Natural killer cell (primary cell): Measurements from ENCODE around the gene ASL. TPM values are rescaled to one million over a fixed set of nuclear protein-coding genes. Genes with fewer than 3 reads are reported as not detected.

Experiments used
- ATAC-seq, 3 donors: fragments of 150-1000 bp in 2 of 3; fragments of 200-7000 bp in 1 of 3; cut with Tn5 transposase; 1 replicate in 1 of 3; 2 replicates in 2 of 3; pipeline ENCODE4 v1.10.0; 2021; ENCODE audit warnings: mild to moderate bottlenecking in 2 of 3, moderate library complexity in 2 of 3
- DNase-seq, 2 donors: peaks; one replicate each; pipeline versions ENCODE4 v3.0.0 to v3.0.0-alpha.2; 2013 to 2021; ENCODE audit warnings: mixed read lengths in 1 of 2
- H3K27ac ChIP-seq: one replicate; pipeline ENCODE4 v1.5.1; 2013; ENCODE audit warnings: mild to moderate bottlenecking, low read length
- H3K27me3 ChIP-seq: one replicate; pipeline ENCODE4 v1.6.1; 2013; ENCODE audit warnings: low read length; ENCODE audit not compliant: control insufficient read depth, insufficient read depth
- H3K36me3 ChIP-seq: one replicate; pipeline ENCODE4 v1.6.1; 2013; ENCODE audit warnings: low read length; ENCODE audit not compliant: control insufficient read depth, insufficient read depth
- H3K4me1 ChIP-seq: one replicate; pipeline ENCODE4 v1.6.1; 2013; ENCODE audit warnings: low read length; ENCODE audit not compliant: control insufficient read depth, insufficient read depth
- H3K4me3 ChIP-seq: one replicate; pipeline ENCODE4 v1.5.1; 2013; ENCODE audit warnings: low read length
- H3K9me3 ChIP-seq: one replicate; pipeline ENCODE4 v1.6.1; 2013; ENCODE audit warnings: low read length; ENCODE audit not compliant: control insufficient read depth, insufficient read depth
- H3K27ac Mint-ChIP-seq, 2 donors: one replicate each; pipeline ENCODE4 v1.8.0; 2022; ENCODE audit warnings: mild to moderate bottlenecking in 2 of 2, mixed read lengths in 2 of 2, moderate library complexity in 1 of 2
- H3K27me3 Mint-ChIP-seq, 2 donors: one replicate each; pipeline ENCODE4 v1.8.0; 2022; ENCODE audit warnings: low read depth in 2 of 2, mixed read lengths in 2 of 2
- H3K36me3 Mint-ChIP-seq: one replicate; pipeline ENCODE4 v1.8.0; 2022; ENCODE audit warnings: mixed read lengths
- H3K4me1 Mint-ChIP-seq, 2 donors: one replicate each; pipeline ENCODE4 v1.8.0; 2022; ENCODE audit warnings: mixed read lengths in 2 of 2
- H3K4me3 Mint-ChIP-seq: one replicate; pipeline ENCODE4 v1.8.0; 2022; ENCODE audit warnings: mild to moderate bottlenecking, moderate library complexity, mixed read lengths
- H3K9me3 Mint-ChIP-seq, 2 donors: one replicate each; pipeline ENCODE4 v1.8.0; 2022; ENCODE audit warnings: mixed read lengths in 2 of 2
- CTCF ChIP-seq: fragments of 200-600 bp; IDR thresholded peaks from one replicate; pipeline ENCODE4 v1.8.0; 2022; ENCODE audit warnings: antibody characterized with exemption
- WGBS: methylation state at CpG from one replicate; pipeline ENCODE4 v1.1.7; 2013; ENCODE audit warnings: missing lambda C conversion rate; ENCODE audit not compliant: insufficient coverage; 5-methylcytosine and 5-hydroxymethylcytosine counted together
- intact Hi-C: fragments of 100-400 bp; cut with micrococcal nuclease; formaldehyde crosslinking; loops from one replicate; pipeline ENCODE4 v1.14.2; 2022
- total RNA-seq, 4 donors: library from RNA; stranded (reverse); fragments of 120-200 nt in 1 of 4; gene quantifications; one replicate each; pipeline versions ENCODE4 v1.2.3 to v1.2.4, GENCODE V29; 2013 to 2022

The ASL gene
- total RNA-seq, 3 donors from 2014 or later (not counting 1 experiment from before 2014, with no cell fraction given): 58.1 to 69.9 (median 60.0) TPM

GRCh38 chr7:66088861-66089838, 13.5 kb downstream of the ASL start:
- Mint-ChIP-seq H3K36me3 (no peaks in the 10 kb centered on the region), H3K4me1 (no peaks in the 10 kb centered on the region), H3K27me3 (no peaks in the 10 kb centered on the region), H3K27ac (no peak overlapping the region), H3K9me3 (no peaks in the 10 kb centered on the region), H3K4me3 (no peak overlapping the region)
- 93% methylated on average over 32 of the region's 32 CpGs for WGBS
- DNase-seq: no peak
- Histone ChIP-seq H3K27me3 (no peaks in the 10 kb centered on the region), H3K27ac (no peak overlapping the region), H3K4me3 (no peak overlapping the region), H3K36me3 (peaks cover 12% of the 10 kb centered on the region), H3K4me1 (no peaks in the 10 kb centered on the region), H3K9me3 (no peaks in the 10 kb centered on the region)
- TF ChIP-seq CTCF: no peak
- no peak for ATAC-seq
- intact Hi-C loops: no loop called here

GRCh38 chr7:66092654-66093053, 17.0 kb downstream of the ASL start:
- H3K27ac ChIP-seq: no peak overlapping the region
- no peak overlapping the region for H3K4me3 ChIP-seq
- H3K9me3 ChIP-seq: no peaks in the 10 kb centered on the region
- H3K4me3 Mint-ChIP-seq: no peak overlapping the region
- ATAC-seq (peak in 1 of 3 donors; percentile 20), DNase-seq (no peak)
- no peaks in the 10 kb centered on the region for H3K27me3 Mint-ChIP-seq
- H3K9me3 Mint-ChIP-seq: no peaks in the 10 kb centered on the region
- H3K4me1 Mint-ChIP-seq: no peaks in the 10 kb centered on the region
- H3K4me1 ChIP-seq: no peaks in the 10 kb centered on the region
- peaks cover 6% of the 10 kb centered on the region for H3K36me3 ChIP-seq
- 96% methylated on average over 19 of the region's 19 CpGs for WGBS
- no peaks in the 10 kb centered on the region for H3K36me3 Mint-ChIP-seq
- H3K27ac Mint-ChIP-seq: no peak overlapping the region
- TF ChIP-seq CTCF: no peak
- intact Hi-C loops: no loop called here
- H3K27me3 ChIP-seq: no peaks in the 10 kb centered on the region

GRCh38 chr7:66095010-66095409, 19.4 kb downstream of the ASL start:
- Mint-ChIP-seq H3K4me3 (no peak overlapping the region), H3K9me3 (no peaks in the 10 kb centered on the region), H3K27me3 (no peaks in the 10 kb centered on the region), H3K36me3 (no peaks in the 10 kb centered on the region), H3K27ac (no peak overlapping the region), H3K4me1 (peaks cover 6 to 7% of the 10 kb centered on the region in 2 donors)
- H3K27ac ChIP-seq: no peak overlapping the region
- ATAC-seq (peak in 1 of 3 donors; percentile 12), DNase-seq (no peak)
- no peaks in the 10 kb centered on the region for H3K27me3 ChIP-seq
- TF ChIP-seq CTCF: no peak
- H3K4me1 ChIP-seq: peaks cover 7% of the 10 kb centered on the region
- no peaks in the 10 kb centered on the region for H3K36me3 ChIP-seq
- H3K4me3 ChIP-seq: no peak overlapping the region
- intact Hi-C loops: no loop called here
- no peaks in the 10 kb centered on the region for H3K9me3 ChIP-seq
- WGBS: 89% methylated on average over 4 of the region's 4 CpGs
